WTC11 (cell line): ENCODE results near the gene ZNF22. TPM values are rescaled to one million over a fixed set of nuclear protein-coding genes. Genes with fewer than 3 reads are reported as not detected.

Experiments
- ATAC-seq: fragments of 200-7000 bp; cut with Tn5 transposase; 2 replicates; pipeline ENCODE4 v1.10.0; 2021; ENCODE audit warnings: mild to moderate bottlenecking, moderate library complexity
- CTCF ChIA-PET: fragments of 300-600 bp; sonication (Branson Sonifier 250); formaldehyde crosslinking; loops from one replicate; lab custom pipeline; 2021; ENCODE audit warnings: antibody characterized with exemption; lab: Charles Lee
- POLR2A ChIA-PET: fragments of 350-600 bp; sonication (Branson Sonifier 250); formaldehyde crosslinking; loops from one replicate; lab custom pipeline; 2021; ENCODE audit warnings: antibody characterized with exemption; lab: Charles Lee
- DNase-seq: peaks from one replicate; pipeline ENCODE4 v3.0.0; 2021; ENCODE audit warnings: low spot score
- H3K27ac Mint-ChIP-seq: 2 replicates; pipeline ENCODE4 v1.8.0; 2021; ENCODE audit warnings: mixed read lengths
- H3K27me3 Mint-ChIP-seq: 2 replicates; pipeline ENCODE4 v1.8.0; 2021; ENCODE audit warnings: low read depth, mild to moderate bottlenecking, moderate library complexity, mixed read lengths
- H3K36me3 Mint-ChIP-seq: 2 replicates; pipeline ENCODE4 v1.8.0; 2021; ENCODE audit warnings: mixed read lengths
- H3K4me1 Mint-ChIP-seq: 2 replicates; pipeline ENCODE4 v1.8.0; 2022; ENCODE audit warnings: mixed read lengths
- H3K4me3 Mint-ChIP-seq: 2 replicates; pipeline ENCODE4 v1.8.0; 2021; ENCODE audit warnings: mild to moderate bottlenecking, moderate library complexity, mixed read lengths
- H3K9me3 Mint-ChIP-seq: 2 replicates; pipeline ENCODE4 v1.8.0; 2021; ENCODE audit warnings: mixed read lengths
- CDX4 ChIP-seq: fragments of 250-450 bp; sonication (Bioruptor Pico); IDR thresholded peaks from 2 replicates; pipeline ENCODE4 v1.9.0; 2021; ENCODE audit warnings: moderate library complexity, mild to moderate bottlenecking, inconsistent platforms, borderline replicate concordance
- CTCF ChIP-seq: fragments of 200-600 bp; IDR thresholded peaks from 2 replicates; pipeline ENCODE4 v1.8.0; 2022; ENCODE audit warnings: antibody characterized with exemption
- E2F4 ChIP-seq: sonication (generic); formaldehyde crosslinking; IDR thresholded peaks from 2 replicates; pipeline ENCODE4 v1.8.1; 2022; ENCODE audit warnings: low read depth, mild to moderate bottlenecking, moderate library complexity, missing genetic modification reagents, borderline replicate concordance
- E2F5 ChIP-seq: sonication (generic); formaldehyde crosslinking; IDR thresholded peaks from 2 replicates; pipeline ENCODE4 v1.8.1; 2022; ENCODE audit warnings: mild to moderate bottlenecking, moderate library complexity, missing genetic modification reagents
- ETV6 ChIP-seq: sonication (generic); formaldehyde crosslinking; IDR thresholded peaks from 2 replicates; pipeline ENCODE4 v1.8.1; 2022; ENCODE audit warnings: mild to moderate bottlenecking, missing genetic modification reagents
- FOXJ3 ChIP-seq: sonication (generic); formaldehyde crosslinking; IDR thresholded peaks from 2 replicates; pipeline ENCODE4 v1.9.0; 2021; ENCODE audit warnings: missing genetic modification reagents, mild to moderate bottlenecking, borderline replicate concordance
- MAX ChIP-seq: sonication (generic); formaldehyde crosslinking; IDR thresholded peaks from 2 replicates; pipeline ENCODE4 v1.8.0; 2022; ENCODE audit warnings: mild to moderate bottlenecking, missing genetic modification reagents
- MLX ChIP-seq: sonication (generic); formaldehyde crosslinking; IDR thresholded peaks from 2 replicates; pipeline ENCODE4 v1.8.1; 2023; ENCODE audit warnings: mild to moderate bottlenecking, missing genetic modification reagents, moderate library complexity
- MXD4 ChIP-seq: fragments of 250-450 bp; sonication (Bioruptor Pico); IDR thresholded peaks from 2 replicates; pipeline ENCODE4 v1.8.0; 2021; ENCODE audit warnings: mild to moderate bottlenecking, moderate library complexity, borderline replicate concordance
- RELA ChIP-seq: sonication (generic); formaldehyde crosslinking; IDR thresholded peaks from 2 replicates; pipeline ENCODE4 v1.8.1; 2022; ENCODE audit warnings: missing genetic modification reagents, mild to moderate bottlenecking, borderline replicate concordance
- SMAD4 ChIP-seq: sonication (generic); formaldehyde crosslinking; IDR thresholded peaks from 2 replicates; pipeline ENCODE4 v1.8.0; 2022; ENCODE audit warnings: mild to moderate bottlenecking, missing genetic modification reagents
- TEAD1 ChIP-seq: sonication (generic); formaldehyde crosslinking; IDR thresholded peaks from 2 replicates; pipeline ENCODE4 v1.8.0; 2022; ENCODE audit warnings: mild to moderate bottlenecking, missing genetic modification reagents
- USF1 ChIP-seq: sonication (generic); formaldehyde crosslinking; IDR thresholded peaks from 2 replicates; pipeline ENCODE4 v1.8.0; 2022; ENCODE audit warnings: mild to moderate bottlenecking, missing genetic modification reagents
- ZBTB21 ChIP-seq: sonication (generic); formaldehyde crosslinking; IDR thresholded peaks from 2 replicates; pipeline ENCODE4 v1.8.1; 2023; ENCODE audit warnings: mild to moderate bottlenecking, missing genetic modification reagents, borderline replicate concordance
- ZBTB43 ChIP-seq: sonication (generic); formaldehyde crosslinking; IDR thresholded peaks from 2 replicates; pipeline ENCODE4 v1.8.1; 2023; ENCODE audit warnings: mild to moderate bottlenecking, missing genetic modification reagents
- ZNF317 ChIP-seq: sonication (generic); formaldehyde crosslinking; IDR thresholded peaks from 2 replicates; pipeline ENCODE4 v1.8.1; 2023; ENCODE audit warnings: low read depth, mild to moderate bottlenecking, moderate library complexity, missing genetic modification reagents, borderline replicate concordance
- total RNA-seq: library from RNA; stranded (reverse); gene quantifications from 3 replicates; pipeline ENCODE4 v1.2.3, GENCODE V29; 2021

Gene ZNF22
- total RNA-seq, 1 experiment from 2014 or later, result 31.0 TPM

- H3K27me3 Mint-ChIP-seq, result no peaks in the 10 kb centered on the region
- POLR2A ChIA-PET, result no interaction called here
- peak overlapping the region; percentile 56 for H3K4me3 Mint-ChIP-seq
- peaks cover 8% of the 10 kb centered on the region for H3K9me3 Mint-ChIP-seq
- peaks cover 39% of the 10 kb centered on the region for H3K4me1 Mint-ChIP-seq
- peak; percentile 17 for DNase-seq
- TF ChIP-seq FOXJ3 (CRISPR knock-in tag), result no peak
- 0 out of 2 replicates have a peak, but pooled peaks have one; percentile 13 for TF ChIP-seq TEAD1 (CRISPR knock-in tag)
- peak; percentile 54; the same call in 1 of the 2 replicates for TF ChIP-seq MAX (CRISPR knock-in tag)
- H3K27ac Mint-ChIP-seq, result peak overlapping the region; percentile 96
- CTCF ChIA-PET, result interaction anchor here (1.5 kb wide), 1 partner anchor 112 kb away, joined by 5 read pairs; no protein-coding TSS in a partner anchor
- ATAC-seq, result peak; percentile 98
- no peaks in the 10 kb centered on the region for H3K36me3 Mint-ChIP-seq
Observed at GRCh38 chr10:45044290-45044689, 43.6 kb downstream of the ZNF22 start.

- H3K4me3 Mint-ChIP-seq, result no peak overlapping the region
- ChIA-PET CTCF (no interaction called here), POLR2A (no interaction called here)
- H3K4me1 Mint-ChIP-seq, result peaks cover 4% of the 10 kb centered on the region
- no peak for TF ChIP-seq MXD4 (CRISPR knock-in tag)
- no peak overlapping the region for H3K27ac Mint-ChIP-seq
- DNase-seq, result no peak
- ATAC-seq, result no peak
- no peaks in the 10 kb centered on the region for H3K36me3 Mint-ChIP-seq
- H3K9me3 Mint-ChIP-seq, result no peaks in the 10 kb centered on the region
- no peaks in the 10 kb centered on the region for H3K27me3 Mint-ChIP-seq
Observed at GRCh38 chr10:45050551-45051235, 50.0 kb downstream of the ZNF22 start.

GRCh38 chr10:45052700-45053099, 52.0 kb downstream of the ZNF22 start:
- TF ChIP-seq E2F5 (CRISPR knock-in tag), result no peak
- no peak for TF ChIP-seq MLX
- TF ChIP-seq ZBTB43, result no peak
- no peak for TF ChIP-seq ETV6 (CRISPR knock-in tag)
- no peak for TF ChIP-seq RELA (CRISPR knock-in tag)
- TF ChIP-seq ZNF317 (CRISPR knock-in tag), result no peak
- TF ChIP-seq USF1 (CRISPR knock-in tag), result no peak
- TF ChIP-seq SMAD4 (CRISPR knock-in tag), result no peak
- no peak for TF ChIP-seq ZBTB21 (CRISPR knock-in tag)
- no peak for TF ChIP-seq E2F4 (CRISPR knock-in tag)
- no peak for TF ChIP-seq CTCF
- no peak for TF ChIP-seq CDX4 (CRISPR knock-in tag)
- ATAC-seq (no peak), DNase-seq (no peak)
- Mint-ChIP-seq H3K9me3 (no peaks in the 10 kb centered on the region), H3K4me1 (no peaks in the 10 kb centered on the region), H3K4me3 (no peak overlapping the region), H3K36me3 (no peaks in the 10 kb centered on the region), H3K27me3 (no peaks in the 10 kb centered on the region), H3K27ac (no peak overlapping the region)
- ChIA-PET CTCF (no interaction called here), POLR2A (no interaction called here)
